Testis (tissue), 2 donors: ENCODE data around the gene OAS1.

ENCODE experiments used
- CTCF ChIP-seq, 3 experiments: fragments of 450-650 bp in 2 of 3; fragments of 200-600 bp in 1 of 3; sonication (generic) in 1 of 3; IDR thresholded peaks; one replicate each; pipeline ENCODE4 v1.5.1; 2016 to 2019; ENCODE audit warnings: antibody characterized with exemption in 3 of 3, mild to moderate bottlenecking in 2 of 3, moderate library complexity in 1 of 3
- POLR2A ChIP-seq: fragments of 450-650 bp; IDR thresholded peaks from one replicate; pipeline ENCODE4 v1.6.1; 2017; ENCODE audit warnings: antibody characterized with exemption, mild to moderate bottlenecking, moderate library complexity

- TF ChIP-seq POLR2A (no peak), CTCF (IDR thresholded peaks at IDR 0.05) (no peak)
Measured at GRCh38 chr12:112892856-112893255, 13.9 kb upstream of the OAS1 start.
